ENCODE results near the gene ZNF827. TPM values are rescaled to one million over a fixed set of nuclear protein-coding genes. Genes with fewer than 3 reads are reported as not detected.

The ZNF827 gene
- total and polyA plus RNA-seq, 2 of the 13 experiments (the other 11 are each of a cell fraction or from before 2014, with no cell fraction given) = 2.8 TPM

DNA sequence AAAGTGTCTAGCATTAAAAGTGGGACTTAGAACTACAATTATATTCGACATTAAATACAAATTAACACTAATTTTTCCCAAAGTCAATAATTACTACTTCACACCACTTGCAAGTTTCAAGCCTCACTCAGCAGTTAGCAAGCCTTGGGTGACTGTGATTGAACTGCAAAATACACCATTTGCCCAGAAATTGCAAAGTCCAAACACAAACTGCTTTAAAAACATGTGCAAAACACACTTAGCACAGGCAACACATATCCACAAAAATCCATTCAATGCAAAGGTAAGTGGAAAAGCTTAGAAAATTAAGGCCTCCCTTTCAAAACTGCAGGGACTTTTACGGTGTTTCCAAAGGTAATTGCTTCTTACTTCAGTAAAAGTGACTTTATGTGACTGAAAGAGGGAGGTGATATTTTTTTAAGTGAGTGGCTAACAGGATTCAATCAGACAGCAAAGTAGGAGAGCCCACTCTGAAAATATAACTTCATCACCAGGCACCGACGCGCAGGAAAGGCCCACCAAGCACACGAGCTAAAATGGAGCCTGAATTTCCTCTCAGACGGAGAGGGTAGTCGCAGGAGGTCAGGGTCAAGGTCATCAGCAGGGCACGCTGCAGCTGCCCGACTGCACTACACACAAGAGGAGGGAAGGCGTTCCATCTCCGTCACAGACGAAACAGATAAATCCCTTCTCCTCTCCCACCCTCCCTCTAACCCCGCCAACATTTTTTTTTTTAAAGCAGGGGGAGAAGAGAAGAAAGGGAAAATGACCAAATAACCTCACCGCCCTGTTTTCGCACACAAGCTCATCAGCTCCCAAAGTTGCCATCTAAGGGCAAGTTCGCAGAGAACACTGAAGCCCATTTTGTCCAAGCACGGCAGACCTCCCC lies 3.1 kb downstream of the ZNF827 start (continued):
- TF ChIP-seq, protein P1, sequence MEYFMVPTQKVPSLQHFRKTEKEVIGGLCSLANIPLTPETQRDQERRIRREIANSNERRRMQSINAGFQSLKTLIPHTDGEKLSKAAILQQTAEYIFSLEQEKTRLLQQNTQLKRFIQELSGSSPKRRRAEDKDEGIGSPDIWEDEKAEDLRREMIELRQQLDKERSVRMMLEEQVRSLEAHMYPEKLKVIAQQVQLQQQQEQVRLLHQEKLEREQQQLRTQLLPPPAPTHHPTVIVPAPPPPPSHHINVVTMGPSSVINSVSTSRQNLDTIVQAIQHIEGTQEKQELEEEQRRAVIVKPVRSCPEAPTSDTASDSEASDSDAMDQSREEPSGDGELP (IDR thresholded peaks at IDR 0.05; ENCODE audit: borderline replicate concordance, low read depth) = peak; percentile 47; the same call in 1 of the 2 replicates
- TF ChIP-seq, protein P2, sequence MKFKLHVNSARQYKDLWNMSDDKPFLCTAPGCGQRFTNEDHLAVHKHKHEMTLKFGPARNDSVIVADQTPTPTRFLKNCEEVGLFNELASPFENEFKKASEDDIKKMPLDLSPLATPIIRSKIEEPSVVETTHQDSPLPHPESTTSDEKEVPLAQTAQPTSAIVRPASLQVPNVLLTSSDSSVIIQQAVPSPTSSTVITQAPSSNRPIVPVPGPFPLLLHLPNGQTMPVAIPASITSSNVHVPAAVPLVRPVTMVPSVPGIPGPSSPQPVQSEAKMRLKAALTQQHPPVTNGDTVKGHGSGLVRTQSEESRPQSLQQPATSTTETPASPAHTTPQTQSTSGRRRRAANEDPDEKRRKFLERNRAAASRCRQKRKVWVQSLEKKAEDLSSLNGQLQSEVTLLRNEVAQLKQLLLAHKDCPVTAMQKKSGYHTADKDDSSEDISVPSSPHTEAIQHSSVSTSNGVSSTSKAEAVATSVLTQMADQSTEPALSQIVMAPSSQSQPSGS (CRISPR knock-in tag; IDR thresholded peaks at IDR 0.05) = no peak
- TF ChIP-seq HNRNPK (IDR thresholded peaks at IDR 0.05; ENCODE audit: low read depth, low read length, poor library complexity, severe bottlenecking) (no peak), RFX5 (IDR thresholded peaks at IDR 0.05; ENCODE audit: low read depth, low read length) (no peak), ZNF224 (CRISPR knock-in tag; IDR thresholded peaks at IDR 0.05) (no peak), ZFP36 (IDR thresholded peaks at IDR 0.05; ENCODE audit: borderline replicate concordance, low read depth, low read length, partially characterized antibody) (no peak), JUNB (CRISPR knock-in tag; IDR thresholded peaks at IDR 0.05; ENCODE audit: borderline replicate concordance) (no peak), ZNF891 (CRISPR knock-in tag; IDR thresholded peaks at IDR 0.05) (0 out of 2 replicates have a peak, but pooled peaks have one; percentile 27), CBFB (CRISPR knock-in tag; IDR thresholded peaks at IDR 0.05) (no peak), TBP (CRISPR knock-in tag; IDR thresholded peaks at IDR 0.05) (no peak), ZFP36L1 (CRISPR knock-in tag; IDR thresholded peaks at IDR 0.05) (no peak), ZBTB7B (CRISPR knock-in tag; IDR thresholded peaks at IDR 0.05) (no peak), ZNF563 (CRISPR knock-in tag; IDR thresholded peaks at IDR 0.05) (no peak), RNF2 (conservative IDR thresholded peaks at IDR 0.05; ENCODE audit: low read depth) (no peak), KMT2A (CRISPR knock-in tag; IDR thresholded peaks at IDR 0.05) (peak; percentile 34; the same call in 1 of the 2 replicates), ZNF792 (CRISPR knock-in tag; IDR thresholded peaks at IDR 0.05) (no peak), NR2F1 (CRISPR knock-in tag; IDR thresholded peaks at IDR 0.05) (peak; percentile 89 to 97), ZNF431 (CRISPR knock-in tag; IDR thresholded peaks at IDR 0.05; ENCODE audit: borderline replicate concordance, low read depth) (no peak), ZNF496 (CRISPR knock-in tag; IDR thresholded peaks at IDR 0.05; ENCODE audit: insufficient replicate concordance) (no peak), NFKB2 (CRISPR knock-in tag; IDR thresholded peaks at IDR 0.05; ENCODE audit: borderline replicate concordance) (no peak; the same call in 1 of the 2 replicates), RARA (CRISPR knock-in tag; IDR thresholded peaks at IDR 0.05) (peak; percentile 89)
- TF ChIP-seq, protein P3, sequence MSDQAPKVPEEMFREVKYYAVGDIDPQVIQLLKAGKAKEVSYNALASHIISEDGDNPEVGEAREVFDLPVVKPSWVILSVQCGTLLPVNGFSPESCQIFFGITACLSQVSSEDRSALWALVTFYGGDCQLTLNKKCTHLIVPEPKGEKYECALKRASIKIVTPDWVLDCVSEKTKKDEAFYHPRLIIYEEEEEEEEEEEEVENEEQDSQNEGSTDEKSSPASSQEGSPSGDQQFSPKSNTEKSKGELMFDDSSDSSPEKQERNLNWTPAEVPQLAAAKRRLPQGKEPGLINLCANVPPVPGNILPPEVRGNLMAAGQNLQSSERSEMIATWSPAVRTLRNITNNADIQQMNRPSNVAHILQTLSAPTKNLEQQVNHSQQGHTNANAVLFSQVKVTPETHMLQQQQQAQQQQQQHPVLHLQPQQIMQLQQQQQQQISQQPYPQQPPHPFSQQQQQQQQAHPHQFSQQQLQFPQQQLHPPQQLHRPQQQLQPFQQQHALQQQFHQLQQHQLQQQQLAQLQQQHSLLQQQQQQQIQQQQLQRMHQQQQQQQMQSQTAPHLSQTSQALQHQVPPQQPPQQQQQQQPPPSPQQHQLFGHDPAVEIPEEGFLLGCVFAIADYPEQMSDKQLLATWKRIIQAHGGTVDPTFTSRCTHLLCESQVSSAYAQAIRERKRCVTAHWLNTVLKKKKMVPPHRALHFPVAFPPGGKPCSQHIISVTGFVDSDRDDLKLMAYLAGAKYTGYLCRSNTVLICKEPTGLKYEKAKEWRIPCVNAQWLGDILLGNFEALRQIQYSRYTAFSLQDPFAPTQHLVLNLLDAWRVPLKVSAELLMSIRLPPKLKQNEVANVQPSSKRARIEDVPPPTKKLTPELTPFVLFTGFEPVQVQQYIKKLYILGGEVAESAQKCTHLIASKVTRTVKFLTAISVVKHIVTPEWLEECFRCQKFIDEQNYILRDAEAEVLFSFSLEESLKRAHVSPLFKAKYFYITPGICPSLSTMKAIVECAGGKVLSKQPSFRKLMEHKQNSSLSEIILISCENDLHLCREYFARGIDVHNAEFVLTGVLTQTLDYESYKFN (CRISPR knock-in tag; conservative IDR thresholded peaks at IDR 0.05) = no peak
- TF ChIP-seq, protein P4, sequence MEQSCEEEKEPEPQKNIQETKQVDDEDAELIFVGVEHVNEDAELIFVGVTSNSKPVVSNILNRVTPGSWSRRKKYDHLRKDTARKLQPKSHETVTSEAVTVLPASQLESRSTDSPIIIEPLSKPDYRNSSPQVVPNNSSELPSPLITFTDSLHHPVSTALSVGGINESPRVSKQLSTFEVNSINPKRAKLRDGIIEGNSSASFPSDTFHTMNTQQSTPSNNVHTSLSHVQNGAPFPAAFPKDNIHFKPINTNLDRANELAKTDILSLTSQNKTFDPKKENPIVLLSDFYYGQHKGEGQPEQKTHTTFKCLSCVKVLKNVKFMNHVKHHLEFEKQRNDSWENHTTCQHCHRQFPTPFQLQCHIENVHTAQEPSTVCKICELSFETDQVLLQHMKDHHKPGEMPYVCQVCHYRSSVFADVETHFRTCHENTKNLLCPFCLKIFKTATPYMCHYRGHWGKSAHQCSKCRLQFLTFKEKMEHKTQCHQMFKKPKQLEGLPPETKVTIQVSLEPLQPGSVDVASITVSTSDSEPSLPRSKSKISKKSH (CRISPR knock-in tag; IDR thresholded peaks at IDR 0.05; ENCODE audit: borderline replicate concordance) = no peak

Data from HepG2 (cell line).